ENCODE measurements around the gene IPO7. TPM values are rescaled to one million over a fixed set of nuclear protein-coding genes. Genes with fewer than 3 reads are reported as not detected.
A peak's percentile ranks its signal among the peaks of the same experiment; 100 is the strongest.

IPO7 gene
- total RNA-seq, 1 experiment from 2014 or later: 196 TPM

DNA sequence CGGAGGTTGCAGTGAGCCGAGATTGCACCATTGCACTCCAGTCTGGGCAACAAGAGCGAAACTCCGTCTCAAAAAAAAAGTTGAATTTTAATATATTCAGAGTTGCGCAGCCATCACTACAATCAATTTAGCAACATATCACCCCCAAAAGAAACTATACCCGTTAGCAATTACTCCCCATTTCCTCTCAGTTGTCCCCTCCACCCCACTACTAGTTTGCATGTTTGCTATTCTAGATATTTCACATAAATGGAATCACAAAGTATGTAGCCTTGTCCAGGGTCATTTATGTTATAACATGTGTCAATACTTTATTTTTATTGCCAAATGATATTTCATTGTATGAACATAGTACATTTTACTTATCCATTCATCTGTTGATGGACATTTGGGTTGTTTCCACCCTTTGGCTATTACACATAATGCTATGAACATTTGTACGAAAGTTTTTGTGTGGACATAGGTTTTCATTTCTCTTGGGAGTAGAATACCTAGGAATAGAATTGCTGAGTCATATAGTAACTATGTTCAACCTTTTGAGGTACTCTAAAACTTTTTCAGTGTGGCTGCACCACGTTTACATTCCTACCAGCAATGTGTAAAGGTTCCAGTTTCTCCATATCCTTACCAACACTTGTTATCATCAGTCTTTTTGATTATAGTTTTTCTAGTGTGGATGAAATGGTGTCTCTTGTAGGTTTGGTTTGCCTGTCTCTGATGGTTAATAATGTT is 78.5 kb downstream of the IPO7 start:
- Mint-ChIP-seq H3K27me3 (ENCODE audit: insufficient read depth, unreplicated experiment) (no peaks in the 10 kb centered on the region), H3K36me3 (ENCODE audit: insufficient read depth, unreplicated experiment) (peaks cover 38% of the 10 kb centered on the region), H3K9me3 (ENCODE audit: unreplicated experiment) (no peaks in the 10 kb centered on the region), H3K27ac (ENCODE audit: unreplicated experiment) (peak overlapping the region; percentile 99), H3K4me3 (ENCODE audit: unreplicated experiment) (peak overlapping the region; percentile 96), H3K4me1 (ENCODE audit: low read depth, unreplicated experiment) (peaks cover 7% of the 10 kb centered on the region)
- ChIA-PET CTCF (interaction anchor here (1.3 kb wide), 1 partner anchor 36 kb away, joined by 4 read pairs; no protein-coding TSS in a partner anchor), POLR2A (interaction anchor here (0.6 to 1.0 kb wide), 5 partner anchors 44 to 659 kb away, joined by 3 to 4 read pairs (median 3); no protein-coding TSS in a partner anchor)
- H3K4me1 ChIP-seq: peaks cover 17% of the 10 kb centered on the region
- H3K4me3 ChIP-seq (ENCODE audit: low read depth, low read length): no peak overlapping the region
- no peak for DNase-seq
- no peaks in the 10 kb centered on the region for H3K9me3 ChIP-seq
- H3K36me3 ChIP-seq (ENCODE audit: control insufficient read depth, insufficient read depth, low read length): no peaks in the 10 kb centered on the region
- TF ChIP-seq, protein P1, sequence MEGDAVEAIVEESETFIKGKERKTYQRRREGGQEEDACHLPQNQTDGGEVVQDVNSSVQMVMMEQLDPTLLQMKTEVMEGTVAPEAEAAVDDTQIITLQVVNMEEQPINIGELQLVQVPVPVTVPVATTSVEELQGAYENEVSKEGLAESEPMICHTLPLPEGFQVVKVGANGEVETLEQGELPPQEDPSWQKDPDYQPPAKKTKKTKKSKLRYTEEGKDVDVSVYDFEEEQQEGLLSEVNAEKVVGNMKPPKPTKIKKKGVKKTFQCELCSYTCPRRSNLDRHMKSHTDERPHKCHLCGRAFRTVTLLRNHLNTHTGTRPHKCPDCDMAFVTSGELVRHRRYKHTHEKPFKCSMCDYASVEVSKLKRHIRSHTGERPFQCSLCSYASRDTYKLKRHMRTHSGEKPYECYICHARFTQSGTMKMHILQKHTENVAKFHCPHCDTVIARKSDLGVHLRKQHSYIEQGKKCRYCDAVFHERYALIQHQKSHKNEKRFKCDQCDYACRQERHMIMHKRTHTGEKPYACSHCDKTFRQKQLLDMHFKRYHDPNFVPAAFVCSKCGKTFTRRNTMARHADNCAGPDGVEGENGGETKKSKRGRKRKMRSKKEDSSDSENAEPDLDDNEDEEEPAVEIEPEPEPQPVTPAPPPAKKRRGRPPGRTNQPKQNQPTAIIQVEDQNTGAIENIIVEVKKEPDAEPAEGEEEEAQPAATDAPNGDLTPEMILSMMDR (IDR thresholded peaks at IDR 0.05; ENCODE audit: insufficient read depth in 1 of 2, low read depth in 1 of 2, low read length in 1 of 2, severe bottlenecking in 1 of 2, unreplicated experiment in 1 of 2): no peak
- H3K27me3 ChIP-seq (replicated peaks; ENCODE audit: control insufficient read depth, insufficient read depth, low read length): no peaks in the 10 kb centered on the region
- intact Hi-C loops (cut with micrococcal nuclease; ENCODE audit: unreplicated experiment): no loop called here
- BruUV-seq (replicated peaks): no TSS peak

GRCh38 chr11:9470765-9471164 is 86.3 kb downstream of the IPO7 start:
- Mint-ChIP-seq H3K36me3 (ENCODE audit: insufficient read depth, unreplicated experiment) (peaks cover 10% of the 10 kb centered on the region), H3K4me3 (ENCODE audit: unreplicated experiment) (no peak overlapping the region), H3K9me3 (ENCODE audit: unreplicated experiment) (no peaks in the 10 kb centered on the region), H3K27me3 (ENCODE audit: insufficient read depth, unreplicated experiment) (no peaks in the 10 kb centered on the region), H3K4me1 (ENCODE audit: low read depth, unreplicated experiment) (no peaks in the 10 kb centered on the region), H3K27ac (ENCODE audit: unreplicated experiment) (no peak overlapping the region)
- intact Hi-C loops (cut with micrococcal nuclease; ENCODE audit: unreplicated experiment): no loop called here
- Histone ChIP-seq H3K36me3 (ENCODE audit: control insufficient read depth, insufficient read depth, low read length) (no peaks in the 10 kb centered on the region), H3K9me3 (no peaks in the 10 kb centered on the region), H3K27me3 (replicated peaks; ENCODE audit: control insufficient read depth, insufficient read depth, low read length) (no peaks in the 10 kb centered on the region), H3K4me3 (ENCODE audit: low read depth, low read length) (no peak overlapping the region), H3K4me1 (no peaks in the 10 kb centered on the region)
- DNase-seq: no peak
- TF ChIP-seq, protein P1 (IDR thresholded peaks at IDR 0.05; ENCODE audit: insufficient read depth in 1 of 2, low read depth in 1 of 2, low read length in 1 of 2, severe bottlenecking in 1 of 2, unreplicated experiment in 1 of 2): no peak
- ChIA-PET CTCF (no interaction called here), POLR2A (no interaction called here)
- BruUV-seq (replicated peaks): no TSS peak

- Mint-ChIP-seq H3K27ac (ENCODE audit: unreplicated experiment) (no peak overlapping the region), H3K9me3 (ENCODE audit: unreplicated experiment) (no peaks in the 10 kb centered on the region), H3K36me3 (ENCODE audit: insufficient read depth, unreplicated experiment) (peaks cover 26% of the 10 kb centered on the region), H3K27me3 (ENCODE audit: insufficient read depth, unreplicated experiment) (no peaks in the 10 kb centered on the region), H3K4me3 (ENCODE audit: unreplicated experiment) (no peak overlapping the region), H3K4me1 (ENCODE audit: low read depth, unreplicated experiment) (no peaks in the 10 kb centered on the region)
- intact Hi-C loops (cut with micrococcal nuclease; ENCODE audit: unreplicated experiment): no loop called here
- CTCF ChIA-PET: no interaction called here
- no peaks in the 10 kb centered on the region for H3K27me3 ChIP-seq (replicated peaks; ENCODE audit: control insufficient read depth, insufficient read depth, low read length)
- TF ChIP-seq, protein P1 (IDR thresholded peaks at IDR 0.05; ENCODE audit: insufficient read depth in 1 of 2, low read depth in 1 of 2, low read length in 1 of 2, severe bottlenecking in 1 of 2, unreplicated experiment in 1 of 2): no peak
- no peak for DNase-seq
- H3K4me1 ChIP-seq: no peaks in the 10 kb centered on the region
- no peaks in the 10 kb centered on the region for H3K36me3 ChIP-seq (ENCODE audit: control insufficient read depth, insufficient read depth, low read length)
- H3K4me3 ChIP-seq (ENCODE audit: low read depth, low read length): no peak overlapping the region
- POLR2A ChIA-PET: no interaction called here
- H3K9me3 ChIP-seq: no peaks in the 10 kb centered on the region
- no TSS peak for BruUV-seq (replicated peaks)
Measured at GRCh38 chr11:9473408-9473807, 89.0 kb downstream of the IPO7 start.
